ENCODE measurements around the gene ADPRM. TPM values are rescaled to one million over a fixed set of nuclear protein-coding genes. Genes with fewer than 3 reads are reported as not detected.
"Not testable (repeated sequence)": the region's sequence is repeated elsewhere in the genome, so short reads cannot be mapped to it uniquely, and the experiment has no call there.

ADPRM gene
- total RNA-seq, 1 experiment from 2014 or later: 7.4 TPM

DNA sequence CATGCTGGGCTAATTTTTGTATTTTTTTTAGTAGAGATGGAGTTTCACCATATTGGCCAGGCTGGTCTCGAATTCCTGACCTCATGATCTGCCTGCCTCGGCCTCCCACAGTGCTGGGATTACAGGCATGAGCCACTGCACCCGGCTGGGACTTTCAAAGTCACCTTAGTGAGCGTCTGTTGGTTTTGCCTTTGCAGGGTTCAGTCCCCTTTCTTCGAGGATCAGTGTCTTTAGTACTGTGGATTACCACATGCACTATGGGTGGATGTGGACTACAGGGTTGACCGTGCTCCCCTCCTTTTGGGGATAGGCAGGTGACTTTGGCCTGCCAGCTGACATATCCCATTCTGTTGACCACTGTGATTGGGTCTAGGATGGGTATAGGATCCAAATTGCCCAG lies 34.7 kb downstream of the ADPRM start:
- CTCF ChIA-PET: interaction anchor here (1.3 to 2.2 kb wide), 2 partner anchors 41 to 143 kb away, joined by 3 to 6 read pairs; no protein-coding TSS in a partner anchor
- POLR2A ChIA-PET: not testable (repeated sequence)

DNA sequence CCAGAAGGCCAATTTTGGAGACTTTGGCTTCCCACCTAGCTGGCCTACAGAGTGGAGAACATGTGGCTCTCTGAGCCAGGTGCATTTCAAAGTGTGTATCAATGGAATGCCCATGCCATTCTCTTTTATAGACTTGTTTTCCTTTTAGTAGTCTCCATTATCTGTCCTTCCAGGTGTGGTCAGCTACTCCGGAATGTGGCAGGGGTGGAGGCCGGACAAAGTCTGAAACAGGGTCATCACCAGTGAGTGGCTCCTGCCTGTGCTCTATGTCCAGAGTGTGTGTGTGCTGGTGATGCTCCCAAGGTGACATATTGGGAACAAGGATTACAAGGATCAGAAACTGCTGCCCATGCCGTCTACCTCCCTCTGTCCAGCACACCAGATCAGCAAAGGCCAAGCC lies 36.3 kb downstream of the ADPRM start:
- ATAC-seq (no peak), DNase-seq (ENCODE audit: low spot score) (no peak)
- TF ChIP-seq TEAD4 (CRISPR knock-in tag; IDR thresholded peaks at IDR 0.05): no peak
- TF ChIP-seq, protein P1, sequence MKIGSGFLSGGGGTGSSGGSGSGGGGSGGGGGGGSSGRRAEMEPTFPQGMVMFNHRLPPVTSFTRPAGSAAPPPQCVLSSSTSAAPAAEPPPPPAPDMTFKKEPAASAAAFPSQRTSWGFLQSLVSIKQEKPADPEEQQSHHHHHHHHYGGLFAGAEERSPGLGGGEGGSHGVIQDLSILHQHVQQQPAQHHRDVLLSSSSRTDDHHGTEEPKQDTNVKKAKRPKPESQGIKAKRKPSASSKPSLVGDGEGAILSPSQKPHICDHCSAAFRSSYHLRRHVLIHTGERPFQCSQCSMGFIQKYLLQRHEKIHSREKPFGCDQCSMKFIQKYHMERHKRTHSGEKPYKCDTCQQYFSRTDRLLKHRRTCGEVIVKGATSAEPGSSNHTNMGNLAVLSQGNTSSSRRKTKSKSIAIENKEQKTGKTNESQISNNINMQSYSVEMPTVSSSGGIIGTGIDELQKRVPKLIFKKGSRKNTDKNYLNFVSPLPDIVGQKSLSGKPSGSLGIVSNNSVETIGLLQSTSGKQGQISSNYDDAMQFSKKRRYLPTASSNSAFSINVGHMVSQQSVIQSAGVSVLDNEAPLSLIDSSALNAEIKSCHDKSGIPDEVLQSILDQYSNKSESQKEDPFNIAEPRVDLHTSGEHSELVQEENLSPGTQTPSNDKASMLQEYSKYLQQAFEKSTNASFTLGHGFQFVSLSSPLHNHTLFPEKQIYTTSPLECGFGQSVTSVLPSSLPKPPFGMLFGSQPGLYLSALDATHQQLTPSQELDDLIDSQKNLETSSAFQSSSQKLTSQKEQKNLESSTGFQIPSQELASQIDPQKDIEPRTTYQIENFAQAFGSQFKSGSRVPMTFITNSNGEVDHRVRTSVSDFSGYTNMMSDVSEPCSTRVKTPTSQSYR (CRISPR knock-in tag; IDR thresholded peaks at IDR 0.05): no peak
- no peak for TF ChIP-seq RELA (CRISPR knock-in tag; IDR thresholded peaks at IDR 0.05; ENCODE audit: borderline replicate concordance)
- TF ChIP-seq ETV6 (CRISPR knock-in tag; IDR thresholded peaks at IDR 0.05): no peak
- TF ChIP-seq SOX15 (CRISPR knock-in tag; IDR thresholded peaks at IDR 0.05): no peak
- Mint-ChIP-seq H3K27ac (no peak overlapping the region), H3K36me3 (0 out of 2 replicates have a peak, but pooled peaks cover 3% of the 10 kb centered on the region), H3K4me1 (peaks cover 28% of the 10 kb centered on the region), H3K4me3 (no peak overlapping the region), H3K27me3 (ENCODE audit: low read depth) (no peaks in the 10 kb centered on the region), H3K9me3 (peaks cover 3% of the 10 kb centered on the region; the same call in 1 of the 2 replicates)
- ChIA-PET POLR2A (no interaction called here), CTCF (interaction anchor here (1.0 to 1.3 kb wide), 2 partner anchors 105 to 142 kb away, joined by 3 read pairs; no protein-coding TSS in a partner anchor)

More for the DNA sequence above, 34.7 kb downstream of the ADPRM start:
- H3K4me1 Mint-ChIP-seq: peaks cover 26% of the 10 kb centered on the region
- not testable (repeated sequence) for H3K9me3 Mint-ChIP-seq; DNase-seq (ENCODE audit: low spot score); H3K4me3 Mint-ChIP-seq; H3K27ac Mint-ChIP-seq; H3K36me3 Mint-ChIP-seq; ATAC-seq; H3K27me3 Mint-ChIP-seq (ENCODE audit: low read depth)

DNA sequence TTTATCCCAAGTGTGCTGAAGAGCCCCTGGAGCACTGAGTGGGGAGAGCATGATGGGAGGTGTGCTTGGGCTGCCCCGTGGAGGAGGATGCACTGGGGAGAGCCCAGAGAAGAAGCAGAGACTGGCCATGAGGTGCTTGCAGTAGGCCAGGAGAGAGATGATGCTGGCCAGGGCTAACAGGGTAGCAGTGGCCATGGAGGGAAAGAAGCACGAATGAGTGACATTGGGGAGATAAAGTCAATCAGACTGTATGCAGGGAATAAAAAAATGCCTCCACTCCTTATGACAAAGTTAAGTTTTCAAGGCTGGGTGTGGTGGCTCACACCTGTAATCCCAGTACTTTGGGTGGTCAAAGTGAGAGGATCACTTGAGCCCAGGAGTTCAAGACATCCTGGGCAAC lies 37.9 kb downstream of the ADPRM start:
- TF ChIP-seq, protein P2, sequence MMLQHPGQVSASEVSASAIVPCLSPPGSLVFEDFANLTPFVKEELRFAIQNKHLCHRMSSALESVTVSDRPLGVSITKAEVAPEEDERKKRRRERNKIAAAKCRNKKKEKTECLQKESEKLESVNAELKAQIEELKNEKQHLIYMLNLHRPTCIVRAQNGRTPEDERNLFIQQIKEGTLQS (CRISPR knock-in tag; conservative IDR thresholded peaks at IDR 0.05): no peak
- TF ChIP-seq PRRX2 (CRISPR knock-in tag; IDR thresholded peaks at IDR 0.05) (no peak), FOXP1 (CRISPR knock-in tag; IDR thresholded peaks at IDR 0.05; ENCODE audit: borderline replicate concordance) (no peak), ZNF416 (CRISPR knock-in tag; IDR thresholded peaks at IDR 0.05) (no peak), NR2C2 (CRISPR knock-in tag; IDR thresholded peaks at IDR 0.05) (no peak)
- TF ChIP-seq, protein P3, sequence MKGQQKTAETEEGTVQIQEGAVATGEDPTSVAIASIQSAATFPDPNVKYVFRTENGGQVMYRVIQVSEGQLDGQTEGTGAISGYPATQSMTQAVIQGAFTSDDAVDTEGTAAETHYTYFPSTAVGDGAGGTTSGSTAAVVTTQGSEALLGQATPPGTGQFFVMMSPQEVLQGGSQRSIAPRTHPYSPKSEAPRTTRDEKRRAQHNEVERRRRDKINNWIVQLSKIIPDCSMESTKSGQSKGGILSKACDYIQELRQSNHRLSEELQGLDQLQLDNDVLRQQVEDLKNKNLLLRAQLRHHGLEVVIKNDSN (CRISPR knock-in tag; IDR thresholded peaks at IDR 0.05): no peak
- TF ChIP-seq, protein P4, sequence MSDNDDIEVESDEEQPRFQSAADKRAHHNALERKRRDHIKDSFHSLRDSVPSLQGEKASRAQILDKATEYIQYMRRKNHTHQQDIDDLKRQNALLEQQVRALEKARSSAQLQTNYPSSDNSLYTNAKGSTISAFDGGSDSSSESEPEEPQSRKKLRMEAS (CRISPR knock-in tag; IDR thresholded peaks at IDR 0.05): no peak
- Mint-ChIP-seq H3K36me3 (0 out of 2 replicates have a peak, but pooled peaks cover 3% of the 10 kb centered on the region), H3K27ac (no peak overlapping the region), H3K4me3 (no peak overlapping the region), H3K4me1 (peaks cover 31% of the 10 kb centered on the region), H3K9me3 (peaks cover 3% of the 10 kb centered on the region; the same call in 1 of the 2 replicates), H3K27me3 (ENCODE audit: low read depth) (no peaks in the 10 kb centered on the region)
- ChIA-PET CTCF (interaction anchor here (0.8 to 1.0 kb wide), 2 partner anchors 19 to 109 kb away, joined by 3 read pairs; no protein-coding TSS in a partner anchor), POLR2A (no interaction called here)
- no peak for ATAC-seq
- DNase-seq (ENCODE audit: low spot score): no peak

DNA sequence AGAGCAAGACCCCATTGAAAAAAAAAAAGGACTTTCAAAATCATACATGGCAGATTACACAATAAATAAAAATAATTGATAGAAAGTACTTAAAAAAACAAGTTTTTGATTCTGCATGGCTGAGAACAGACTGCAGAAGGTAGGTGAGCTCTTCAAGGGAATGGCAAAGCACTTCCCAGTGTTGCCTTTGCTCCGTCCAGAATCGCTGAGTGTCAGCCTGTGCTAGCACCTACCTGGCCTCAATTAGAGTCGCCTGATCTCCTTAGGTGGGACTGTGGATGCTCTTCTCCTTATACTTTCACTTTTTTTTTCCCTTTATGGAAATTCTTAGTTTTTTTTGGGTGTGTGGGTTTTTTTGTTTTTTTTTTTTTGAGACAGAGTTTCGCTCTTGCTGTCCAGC lies 38.4 kb downstream of the ADPRM start:
- no peak for ATAC-seq
- Mint-ChIP-seq H3K9me3 (peaks cover 3% of the 10 kb centered on the region; the same call in 1 of the 2 replicates), H3K27ac (no peak overlapping the region), H3K36me3 (0 out of 2 replicates have a peak, but pooled peaks cover 3% of the 10 kb centered on the region), H3K27me3 (ENCODE audit: low read depth) (no peaks in the 10 kb centered on the region), H3K4me3 (no peak overlapping the region), H3K4me1 (peaks cover 30% of the 10 kb centered on the region)
- DNase-seq (ENCODE audit: low spot score): no peak
- POLR2A ChIA-PET: no interaction called here
- CTCF ChIA-PET: interaction anchor here (0.8 to 2.6 kb wide), 6 partner anchors 18 to 409 kb away, joined by 3 to 5 read pairs (median 3); no protein-coding TSS in a partner anchor
- TF ChIP-seq NR1H2 (CRISPR knock-in tag; IDR thresholded peaks at IDR 0.05) (no peak), ETV6 (CRISPR knock-in tag; IDR thresholded peaks at IDR 0.05) (no peak), JAZF1 (CRISPR knock-in tag; IDR thresholded peaks at IDR 0.05) (no peak), FOXK1 (CRISPR knock-in tag; IDR thresholded peaks at IDR 0.05) (no peak), TEAD1 (CRISPR knock-in tag; IDR thresholded peaks at IDR 0.05) (no peak), ZNF138 (CRISPR knock-in tag; conservative IDR thresholded peaks at IDR 0.05) (no peak)
- TF ChIP-seq, protein P5, sequence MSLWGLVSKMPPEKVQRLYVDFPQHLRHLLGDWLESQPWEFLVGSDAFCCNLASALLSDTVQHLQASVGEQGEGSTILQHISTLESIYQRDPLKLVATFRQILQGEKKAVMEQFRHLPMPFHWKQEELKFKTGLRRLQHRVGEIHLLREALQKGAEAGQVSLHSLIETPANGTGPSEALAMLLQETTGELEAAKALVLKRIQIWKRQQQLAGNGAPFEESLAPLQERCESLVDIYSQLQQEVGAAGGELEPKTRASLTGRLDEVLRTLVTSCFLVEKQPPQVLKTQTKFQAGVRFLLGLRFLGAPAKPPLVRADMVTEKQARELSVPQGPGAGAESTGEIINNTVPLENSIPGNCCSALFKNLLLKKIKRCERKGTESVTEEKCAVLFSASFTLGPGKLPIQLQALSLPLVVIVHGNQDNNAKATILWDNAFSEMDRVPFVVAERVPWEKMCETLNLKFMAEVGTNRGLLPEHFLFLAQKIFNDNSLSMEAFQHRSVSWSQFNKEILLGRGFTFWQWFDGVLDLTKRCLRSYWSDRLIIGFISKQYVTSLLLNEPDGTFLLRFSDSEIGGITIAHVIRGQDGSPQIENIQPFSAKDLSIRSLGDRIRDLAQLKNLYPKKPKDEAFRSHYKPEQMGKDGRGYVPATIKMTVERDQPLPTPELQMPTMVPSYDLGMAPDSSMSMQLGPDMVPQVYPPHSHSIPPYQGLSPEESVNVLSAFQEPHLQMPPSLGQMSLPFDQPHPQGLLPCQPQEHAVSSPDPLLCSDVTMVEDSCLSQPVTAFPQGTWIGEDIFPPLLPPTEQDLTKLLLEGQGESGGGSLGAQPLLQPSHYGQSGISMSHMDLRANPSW (CRISPR knock-in tag; conservative IDR thresholded peaks at IDR 0.05; ENCODE audit: low read depth): no peak
- TF ChIP-seq, protein P6, sequence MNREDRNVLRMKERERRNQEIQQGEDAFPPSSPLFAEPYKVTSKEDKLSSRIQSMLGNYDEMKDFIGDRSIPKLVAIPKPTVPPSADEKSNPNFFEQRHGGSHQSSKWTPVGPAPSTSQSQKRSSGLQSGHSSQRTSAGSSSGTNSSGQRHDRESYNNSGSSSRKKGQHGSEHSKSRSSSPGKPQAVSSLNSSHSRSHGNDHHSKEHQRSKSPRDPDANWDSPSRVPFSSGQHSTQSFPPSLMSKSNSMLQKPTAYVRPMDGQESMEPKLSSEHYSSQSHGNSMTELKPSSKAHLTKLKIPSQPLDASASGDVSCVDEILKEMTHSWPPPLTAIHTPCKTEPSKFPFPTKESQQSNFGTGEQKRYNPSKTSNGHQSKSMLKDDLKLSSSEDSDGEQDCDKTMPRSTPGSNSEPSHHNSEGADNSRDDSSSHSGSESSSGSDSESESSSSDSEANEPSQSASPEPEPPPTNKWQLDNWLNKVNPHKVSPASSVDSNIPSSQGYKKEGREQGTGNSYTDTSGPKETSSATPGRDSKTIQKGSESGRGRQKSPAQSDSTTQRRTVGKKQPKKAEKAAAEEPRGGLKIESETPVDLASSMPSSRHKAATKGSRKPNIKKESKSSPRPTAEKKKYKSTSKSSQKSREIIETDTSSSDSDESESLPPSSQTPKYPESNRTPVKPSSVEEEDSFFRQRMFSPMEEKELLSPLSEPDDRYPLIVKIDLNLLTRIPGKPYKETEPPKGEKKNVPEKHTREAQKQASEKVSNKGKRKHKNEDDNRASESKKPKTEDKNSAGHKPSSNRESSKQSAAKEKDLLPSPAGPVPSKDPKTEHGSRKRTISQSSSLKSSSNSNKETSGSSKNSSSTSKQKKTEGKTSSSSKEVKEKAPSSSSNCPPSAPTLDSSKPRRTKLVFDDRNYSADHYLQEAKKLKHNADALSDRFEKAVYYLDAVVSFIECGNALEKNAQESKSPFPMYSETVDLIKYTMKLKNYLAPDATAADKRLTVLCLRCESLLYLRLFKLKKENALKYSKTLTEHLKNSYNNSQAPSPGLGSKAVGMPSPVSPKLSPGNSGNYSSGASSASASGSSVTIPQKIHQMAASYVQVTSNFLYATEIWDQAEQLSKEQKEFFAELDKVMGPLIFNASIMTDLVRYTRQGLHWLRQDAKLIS (CRISPR knock-in tag; IDR thresholded peaks at IDR 0.05; ENCODE audit: borderline replicate concordance): no peak

Measured in WTC11 (cell line).